HG02571 (cell line): ENCODE data around the gene ATP8B1.
A peak's percentile ranks its signal among the peaks of the same experiment; 100 is the strongest.

ENCODE experiments used
- ATAC-seq: cut with Tn5 transposase; IDR thresholded peaks from one replicate; pipeline ENCODE4 v1.9.1; 2021; ENCODE audit warnings: mild to moderate bottlenecking, moderate library complexity; ENCODE audit not compliant: unreplicated experiment

Gene ATP8B1

DNA sequence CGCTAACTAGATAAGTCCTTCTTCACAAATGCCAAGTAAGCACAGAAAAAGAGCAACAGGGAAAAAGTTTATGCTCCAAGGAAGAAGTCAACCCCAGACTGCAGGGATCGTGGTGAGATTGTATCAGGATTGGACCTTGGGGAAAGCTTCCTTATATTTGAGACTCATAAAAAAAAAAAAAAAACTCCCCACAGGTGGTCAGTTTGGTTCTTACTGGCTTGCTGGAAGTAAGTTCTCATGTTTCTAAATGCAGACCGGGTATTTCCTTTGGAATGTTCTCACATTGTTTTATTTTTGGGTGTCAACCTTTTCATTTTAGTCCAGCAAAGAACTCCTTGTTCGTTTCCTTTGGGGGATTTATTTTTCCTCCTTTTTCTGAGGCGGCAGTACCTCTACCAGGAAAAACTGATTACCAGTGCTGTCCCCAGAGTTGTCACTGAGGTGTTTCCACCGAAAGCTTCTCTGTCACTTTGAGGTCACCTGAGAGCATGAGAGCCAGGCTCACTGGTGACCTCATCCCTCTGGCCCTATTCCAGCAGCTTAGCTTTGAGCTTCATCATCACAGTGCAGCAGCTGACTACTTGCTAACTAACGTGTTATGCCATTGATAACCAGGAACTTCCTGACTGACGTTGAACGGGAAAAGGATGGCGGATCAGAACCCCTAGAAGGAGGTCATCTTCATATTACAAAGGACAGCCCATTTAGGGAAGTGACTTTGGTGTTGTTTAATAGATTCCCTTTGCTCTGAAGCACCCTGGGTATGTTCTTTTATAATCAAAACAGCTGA is 16.8 kb upstream of the ATP8B1 start:
- peak; percentile 83 for ATAC-seq

DNA sequence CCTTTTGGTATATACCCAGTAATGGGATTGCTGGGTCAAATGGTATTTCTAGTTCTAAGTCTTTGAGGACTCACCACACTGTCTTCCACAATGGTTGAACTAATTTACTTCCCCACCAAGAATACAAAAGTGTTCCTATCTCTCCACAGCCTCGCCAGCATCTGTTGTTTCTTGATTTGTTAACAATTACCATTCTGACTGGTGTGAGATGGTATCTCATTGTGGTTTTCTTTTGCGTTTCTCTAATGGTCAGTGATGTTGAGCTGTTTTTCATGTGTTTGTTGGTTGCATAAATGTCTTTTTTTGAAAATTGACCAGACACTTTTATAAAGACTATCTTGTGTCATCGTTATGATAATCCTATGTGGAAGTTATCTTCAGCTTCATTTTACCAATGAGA is 16.0 kb upstream of the ATP8B1 start:
- ATAC-seq: no peak

DNA sequence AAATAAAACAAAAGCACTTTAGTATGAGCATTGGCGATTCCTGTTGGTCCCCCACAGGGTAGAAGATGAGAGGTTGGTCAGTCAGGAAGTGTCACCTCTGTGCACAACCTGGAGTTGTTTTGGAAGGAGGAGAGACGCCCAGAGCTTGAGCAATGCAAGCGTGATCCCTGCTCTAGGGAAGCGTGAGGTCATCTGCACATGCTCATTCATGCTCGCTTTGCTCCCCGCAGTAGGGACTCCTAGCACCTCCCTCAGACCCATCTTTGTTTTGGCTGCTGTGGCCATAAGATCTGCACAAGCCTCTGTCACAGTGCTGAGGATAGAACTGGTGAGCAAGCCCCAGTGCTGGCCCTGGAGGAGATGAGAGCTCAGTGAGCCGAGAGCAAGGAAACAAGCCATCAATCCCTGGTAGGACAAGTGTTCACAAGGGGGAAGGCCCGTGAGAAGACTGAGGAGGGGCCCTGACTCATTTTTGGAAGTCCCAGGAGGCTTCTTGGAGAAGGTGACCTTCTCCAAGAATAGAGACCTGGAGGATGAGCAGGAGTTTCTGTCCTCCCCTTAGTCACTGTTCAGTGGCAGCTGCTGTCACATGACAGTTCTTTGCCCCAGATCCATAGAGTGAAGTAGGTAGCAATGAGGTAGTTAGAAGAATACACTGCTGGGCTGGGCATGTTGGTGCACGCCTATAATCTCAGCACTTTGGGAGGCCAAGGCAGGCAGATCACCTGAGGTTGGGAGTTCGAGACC is 13.3 kb upstream of the ATP8B1 start:
- ATAC-seq: no peak

GRCh38 chr18:57814555-57814954 is 11.4 kb upstream of the ATP8B1 start:
- ATAC-seq: no peak

GRCh38 chr18:57813245-57813644 is 10.1 kb upstream of the ATP8B1 start:
- ATAC-seq: no peak

- no peak for ATAC-seq
Observed at GRCh38 chr18:57812126-57812477, 9.0 kb upstream of the ATP8B1 start.

DNA sequence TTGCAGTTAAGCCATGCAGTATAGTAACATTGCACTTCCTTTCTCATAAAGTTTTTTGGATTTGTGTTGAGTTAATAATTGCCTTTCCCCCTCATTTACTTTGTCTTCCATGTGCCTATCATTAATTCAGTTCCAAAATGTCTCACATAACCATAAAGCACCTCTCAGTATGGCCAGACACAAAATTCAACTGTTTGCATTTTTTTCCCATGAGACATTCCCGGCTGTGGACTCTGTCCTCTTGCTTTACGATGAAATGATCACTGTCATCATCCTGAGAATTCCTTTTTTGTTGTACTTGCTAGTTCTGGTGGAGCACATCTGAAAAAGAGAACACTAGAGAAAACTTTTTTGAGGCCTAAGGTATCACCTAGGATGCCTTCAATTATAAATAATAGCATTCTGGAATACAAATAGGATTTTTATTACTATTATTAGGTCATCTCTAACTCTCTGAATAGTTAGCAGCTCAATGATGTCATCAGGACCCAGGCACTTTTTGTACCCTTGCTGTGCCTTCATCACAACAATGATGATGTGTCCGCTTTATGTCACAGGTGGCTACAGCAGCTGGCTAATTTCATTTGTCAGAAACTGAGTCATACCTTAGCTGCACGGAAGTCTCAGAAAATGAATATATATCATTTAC is 8.5 kb upstream of the ATP8B1 start:
- no peak for ATAC-seq

GRCh38 chr18:57809190-57809589 is 6.1 kb upstream of the ATP8B1 start:
- no peak for ATAC-seq

DNA sequence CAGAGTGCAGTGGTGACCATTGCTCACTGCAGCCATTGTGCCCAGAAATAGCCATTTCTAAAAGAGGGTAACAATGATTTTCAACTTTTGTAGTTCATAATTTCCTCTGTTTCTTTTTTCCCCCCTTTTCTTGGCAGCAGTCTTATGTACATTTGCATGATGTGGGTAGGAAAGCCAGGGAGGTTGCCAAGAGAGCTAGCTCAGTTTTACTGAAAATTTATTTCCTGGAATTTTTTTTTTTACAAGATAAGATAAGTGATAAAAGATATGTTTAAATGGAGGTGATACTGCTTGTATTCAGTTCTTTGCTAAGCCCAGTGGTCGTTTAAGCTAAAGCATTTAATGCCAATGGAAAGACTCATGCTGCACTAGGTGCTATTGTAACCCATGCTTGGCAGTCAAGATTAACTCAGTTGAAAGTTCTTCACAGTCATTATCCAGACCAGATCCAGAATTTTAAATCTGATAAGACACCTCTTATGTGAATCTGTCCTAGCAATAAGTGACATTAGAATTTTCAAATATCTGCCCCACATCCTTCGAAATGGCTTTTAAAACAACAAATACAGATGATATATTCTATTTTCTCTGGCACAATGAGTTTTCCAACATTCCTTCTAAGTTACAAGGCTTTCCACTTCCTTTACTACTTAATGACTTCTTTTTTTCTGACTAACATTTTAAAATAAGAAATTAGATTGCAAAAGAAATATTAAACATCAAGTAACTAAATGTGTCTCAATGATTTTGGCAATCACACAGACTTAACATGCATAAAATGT is 4.4 kb upstream of the ATP8B1 start:
- no peak for ATAC-seq

- no peak for ATAC-seq
Observed at GRCh38 chr18:57806978-57807285, 3.8 kb upstream of the ATP8B1 start.

GRCh38 chr18:57806201-57806977 is 3.3 kb upstream of the ATP8B1 start:
- ATAC-seq: no peak

GRCh38 chr18:57805117-57805516 is 2.0 kb upstream of the ATP8B1 start:
- ATAC-seq: no peak

GRCh38 chr18:57804557-57804956 is 1.4 kb upstream of the ATP8B1 start:
- no peak for ATAC-seq

DNA sequence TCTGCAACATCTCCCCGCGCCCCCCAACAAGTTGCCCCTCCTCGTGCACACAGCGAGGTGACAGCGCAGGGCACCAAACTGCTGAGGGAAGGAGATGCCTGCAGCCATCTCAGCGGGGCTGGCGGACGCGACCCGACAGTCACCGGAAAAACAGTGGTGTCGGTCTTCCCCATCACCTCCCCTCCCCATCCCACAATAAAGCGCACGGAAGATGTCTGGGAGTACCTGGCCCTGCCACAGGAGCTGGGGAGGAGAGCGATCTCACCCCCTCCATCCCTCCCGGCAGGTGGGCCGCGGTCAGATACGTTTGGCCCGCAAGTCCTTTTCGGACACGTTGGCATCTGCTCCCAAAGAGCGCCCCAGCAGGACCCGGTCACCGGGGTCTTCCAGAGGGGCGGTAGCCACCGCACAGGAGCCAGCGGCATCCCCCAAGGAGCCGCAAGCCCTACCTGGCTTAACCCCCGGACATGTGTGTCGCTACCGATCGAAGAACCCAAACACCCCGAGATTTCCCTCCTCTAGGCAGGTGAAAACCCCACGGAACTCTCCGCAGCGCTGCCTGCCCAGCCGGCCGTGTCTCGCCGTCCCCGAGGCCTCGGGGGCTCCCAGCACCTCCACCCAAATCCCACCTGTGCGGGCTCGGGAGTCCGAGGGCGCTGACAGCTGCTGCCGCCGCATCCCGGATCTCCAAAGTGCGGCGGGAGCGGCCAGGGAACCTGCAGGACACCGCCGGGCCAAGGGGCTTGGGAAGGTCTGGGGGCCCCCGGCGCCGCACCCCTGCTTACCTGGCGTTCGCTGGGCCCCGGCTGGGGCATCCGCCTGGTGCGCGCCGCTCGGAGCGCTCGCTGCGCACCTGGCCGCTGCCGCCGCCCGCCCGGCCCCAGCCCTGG is 657 bp downstream of the ATP8B1 start:
- peak; percentile 8 for ATAC-seq

DNA sequence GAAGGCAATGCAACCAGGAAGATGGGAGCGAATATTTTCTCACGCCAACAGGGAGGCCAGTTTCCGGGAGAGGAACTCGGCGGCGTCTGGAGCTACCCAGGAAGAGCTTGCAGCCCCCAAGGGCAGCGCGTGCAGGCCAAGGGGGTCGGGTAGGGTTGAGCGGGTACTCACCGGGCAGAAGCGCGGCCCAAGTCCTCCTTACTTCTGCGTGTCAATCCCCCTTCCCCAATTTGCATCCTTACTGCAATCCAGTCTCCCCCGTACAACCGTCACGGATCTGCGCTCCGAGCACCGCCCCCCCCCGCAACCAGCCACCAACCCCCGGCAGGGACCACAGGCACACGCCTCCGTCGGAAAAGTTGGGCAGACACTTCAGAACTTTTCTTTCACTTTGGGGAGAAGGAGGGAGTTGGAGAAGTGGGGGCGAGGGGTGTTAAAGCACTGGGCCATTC is 1.3 kb downstream of the ATP8B1 start:
- ATAC-seq: no peak

- no peak for ATAC-seq
Observed at GRCh38 chr18:57801325-57801724, 1.8 kb downstream of the ATP8B1 start.

DNA sequence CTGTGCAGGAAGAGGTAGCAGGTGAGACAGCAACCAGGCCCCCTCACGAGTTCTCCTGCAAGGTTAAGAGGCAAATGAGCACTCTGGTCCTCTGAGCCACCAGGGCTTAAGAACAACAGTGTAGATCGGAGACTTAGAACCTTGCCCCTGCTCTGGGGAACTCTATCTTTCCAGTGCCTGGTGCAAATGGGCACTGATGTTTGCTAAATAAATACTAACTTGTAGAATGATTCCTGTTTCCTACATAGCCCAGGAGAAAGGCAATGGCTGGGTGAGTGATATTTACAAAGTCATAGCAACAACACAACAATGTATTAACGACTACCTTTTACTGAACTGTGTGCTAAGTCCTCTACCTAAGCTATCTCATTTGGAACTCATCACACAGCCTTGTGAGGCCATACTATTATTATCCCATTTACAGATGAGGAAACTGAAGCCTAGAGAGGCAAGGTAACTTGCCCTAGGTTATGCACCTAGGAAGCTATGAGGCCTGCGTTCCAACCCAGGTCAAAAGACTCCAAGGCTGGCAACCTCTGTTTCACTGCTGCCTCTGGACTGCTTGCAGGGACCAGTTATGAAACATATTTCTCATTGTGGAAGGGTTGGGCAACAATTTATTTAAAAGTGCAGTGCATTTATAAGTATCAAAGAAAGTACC is 4.3 kb downstream of the ATP8B1 start:
- ATAC-seq: no peak

GRCh38 chr18:57797209-57797651 is 5.9 kb downstream of the ATP8B1 start:
- ATAC-seq: no peak
